OCI-LY1 (cell line): ENCODE results near the gene DZIP3.
"Not testable (repeated sequence)": the region's sequence is repeated elsewhere in the genome, so short reads cannot be mapped to it uniquely, and the experiment has no call there.

Experiments
- H2AFZ ChIP-seq: fragments of 200-600 bp; sonication (generic), shearing (Covaris generic); 2 replicates; pipeline ENCODE4 v1.6.0; 2014; ENCODE audit warnings: antibody characterized with exemption, mild to moderate bottlenecking, low read length
- H3F3A ChIP-seq: fragments of 200-600 bp; sonication (generic), shearing (Covaris generic); 2 replicates; pipeline ENCODE4 v1.6.0; 2014; ENCODE audit warnings: mild to moderate bottlenecking, antibody characterized with exemption, low read length, moderate library complexity; ENCODE audit not compliant: insufficient read depth
- H3K27ac ChIP-seq: fragments of 200-600 bp; sonication (generic); 2 replicates; pipeline ENCODE4 v1.5.1; 2014; ENCODE audit warnings: low read length, mixed run types, mild to moderate bottlenecking, low read depth; ENCODE audit not compliant: poor library complexity, severe bottlenecking
- H3K27me3 ChIP-seq: fragments of 200-600 bp; sonication (generic); 2 replicates; pipeline ENCODE4 v1.6.0; 2014; ENCODE audit warnings: antibody characterized with exemption, mild to moderate bottlenecking, low read length, moderate library complexity; ENCODE audit not compliant: insufficient read depth
- H3K36me3 ChIP-seq: fragments of 200-600 bp; sonication (generic); 2 replicates; pipeline ENCODE4 v1.6.1; 2014; ENCODE audit warnings: mild to moderate bottlenecking, antibody characterized with exemption, low read length, moderate library complexity, mixed read lengths; ENCODE audit not compliant: insufficient read depth
- H3K4me1 ChIP-seq: fragments of 200-600 bp; sonication (generic); 2 replicates; pipeline ENCODE4 v1.5.1; 2014; ENCODE audit warnings: mild to moderate bottlenecking, low read length, moderate library complexity; ENCODE audit not compliant: insufficient read depth, severe bottlenecking
- H3K4me2 ChIP-seq: fragments of 200-600 bp; sonication (generic), shearing (Covaris generic); 2 replicates; pipeline ENCODE4 v1.6.1; 2014; ENCODE audit warnings: low read length
- H3K4me3 ChIP-seq: fragments of 200-600 bp; sonication (generic); 2 replicates; pipeline ENCODE4 v1.5.1; 2014; ENCODE audit warnings: low read length, low read depth, mild to moderate bottlenecking, mixed read lengths; ENCODE audit not compliant: poor library complexity, severe bottlenecking
- H3K79me2 ChIP-seq: fragments of 200-600 bp; shearing (Covaris generic); 2 replicates; pipeline ENCODE4 v1.6.1; 2016; ENCODE audit warnings: mixed run types, low read length, mixed read lengths; ENCODE audit not compliant: insufficient read depth
- H3K9ac ChIP-seq: fragments of 200-600 bp; sonication (generic), shearing (Covaris generic); 2 replicates; pipeline ENCODE4 v1.6.1; 2014; ENCODE audit warnings: mild to moderate bottlenecking, low read length, mixed read lengths
- H3K9me2 ChIP-seq: fragments of 200-600 bp; sonication (generic), shearing (Covaris generic); 2 replicates; pipeline ENCODE4 v1.6.1; 2014; ENCODE audit warnings: low read depth, mild to moderate bottlenecking, low read length, mixed read lengths
- H3K9me3 ChIP-seq: fragments of 200-600 bp; shearing (Covaris generic); 2 replicates; pipeline ENCODE4 v1.6.1; 2014; ENCODE audit warnings: low read length, mixed read lengths
- H4K20me1 ChIP-seq: fragments of 200-600 bp; sonication (generic), shearing (Covaris generic); 2 replicates; pipeline ENCODE4 v1.6.0; 2016; ENCODE audit warnings: mild to moderate bottlenecking, low read length; ENCODE audit not compliant: insufficient read depth
- EZH2 ChIP-seq: fragments of 200-600 bp; sonication (generic), shearing (Covaris generic); IDR thresholded peaks from 2 replicates; pipeline ENCODE4 v1.8.0; 2017; ENCODE audit warnings: borderline replicate concordance, mixed run types, mild to moderate bottlenecking, antibody characterized with exemption, low read length, moderate library complexity, mixed read lengths
- TF ChIP-seq, protein P1 (sequence below): fragments of 200-600 bp; sonication (generic), shearing (Covaris generic); IDR thresholded peaks from 2 replicates; pipeline ENCODE4 v1.5.1; 2017; ENCODE audit warnings: mild to moderate bottlenecking, antibody characterized with exemption, low read length, moderate library complexity, mixed read lengths

DZIP3 gene

DNA sequence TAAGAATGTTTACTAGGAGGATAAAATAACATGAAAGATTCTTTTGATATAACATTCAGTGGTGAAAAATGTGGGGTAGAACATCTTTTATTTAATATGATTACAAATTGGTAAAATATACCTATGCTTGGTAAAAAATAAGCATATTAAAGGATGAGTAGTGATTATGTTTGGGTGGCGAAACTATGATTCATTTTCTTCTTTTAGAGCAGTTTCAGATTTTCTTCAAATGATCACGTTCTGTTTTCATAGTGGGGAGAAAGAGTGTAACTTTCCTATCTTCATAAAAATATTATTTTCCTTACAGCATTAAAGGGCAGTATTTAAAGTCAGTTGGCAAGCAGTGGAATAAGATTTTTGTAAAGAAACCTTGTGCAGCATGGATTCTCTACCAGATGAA is 15.5 kb downstream of the DZIP3 start:
- Histone ChIP-seq H3K9me2 (no peaks in the 10 kb centered on the region), H4K20me1 (no peaks in the 10 kb centered on the region), H3F3A (no peaks in the 10 kb centered on the region), H3K36me3 (peaks cover 17% of the 10 kb centered on the region), H3K79me2 (no peaks in the 10 kb centered on the region), H3K4me3 (no peak overlapping the region), H3K9me3 (0 out of 2 replicates have a peak, but pooled peaks cover 4% of the 10 kb centered on the region), H3K4me2 (no peak overlapping the region), H3K4me1 (peaks cover 20% of the 10 kb centered on the region), H2AFZ (no peak overlapping the region), H3K27me3 (no peaks in the 10 kb centered on the region), H3K9ac (no peak overlapping the region), H3K27ac (no peak overlapping the region)
- TF ChIP-seq EZH2, result no peak
- TF ChIP-seq, protein P1, sequence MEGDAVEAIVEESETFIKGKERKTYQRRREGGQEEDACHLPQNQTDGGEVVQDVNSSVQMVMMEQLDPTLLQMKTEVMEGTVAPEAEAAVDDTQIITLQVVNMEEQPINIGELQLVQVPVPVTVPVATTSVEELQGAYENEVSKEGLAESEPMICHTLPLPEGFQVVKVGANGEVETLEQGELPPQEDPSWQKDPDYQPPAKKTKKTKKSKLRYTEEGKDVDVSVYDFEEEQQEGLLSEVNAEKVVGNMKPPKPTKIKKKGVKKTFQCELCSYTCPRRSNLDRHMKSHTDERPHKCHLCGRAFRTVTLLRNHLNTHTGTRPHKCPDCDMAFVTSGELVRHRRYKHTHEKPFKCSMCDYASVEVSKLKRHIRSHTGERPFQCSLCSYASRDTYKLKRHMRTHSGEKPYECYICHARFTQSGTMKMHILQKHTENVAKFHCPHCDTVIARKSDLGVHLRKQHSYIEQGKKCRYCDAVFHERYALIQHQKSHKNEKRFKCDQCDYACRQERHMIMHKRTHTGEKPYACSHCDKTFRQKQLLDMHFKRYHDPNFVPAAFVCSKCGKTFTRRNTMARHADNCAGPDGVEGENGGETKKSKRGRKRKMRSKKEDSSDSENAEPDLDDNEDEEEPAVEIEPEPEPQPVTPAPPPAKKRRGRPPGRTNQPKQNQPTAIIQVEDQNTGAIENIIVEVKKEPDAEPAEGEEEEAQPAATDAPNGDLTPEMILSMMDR, result no peak

DNA sequence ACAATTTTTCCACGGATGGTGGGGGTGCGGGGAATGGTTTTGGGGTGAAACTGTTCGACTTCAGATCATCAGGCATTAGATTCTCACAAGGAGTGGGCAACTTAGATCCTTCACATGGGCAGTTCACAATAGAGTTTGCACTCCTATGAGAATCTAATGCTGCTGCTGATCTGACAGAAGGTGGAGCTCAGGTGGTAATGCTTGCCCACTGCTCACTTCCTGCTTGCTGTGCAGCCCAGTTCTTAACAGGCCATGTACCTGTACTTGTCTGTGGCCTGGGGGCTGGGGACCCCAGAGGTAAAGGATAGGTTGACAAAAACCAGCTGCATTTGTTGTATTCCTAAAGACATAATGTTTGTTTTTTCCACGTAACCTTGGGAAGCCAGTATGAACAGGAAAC is 16.0 kb downstream of the DZIP3 start:
- H2AFZ ChIP-seq, result no peak overlapping the region
- H3K4me1 ChIP-seq, result peaks cover 20% of the 10 kb centered on the region
- H3K79me2 ChIP-seq, result no peaks in the 10 kb centered on the region
- no peaks in the 10 kb centered on the region for H3K9me2 ChIP-seq
- no peaks in the 10 kb centered on the region for H3K27me3 ChIP-seq
- H3K4me2 ChIP-seq, result no peak overlapping the region
- H3F3A ChIP-seq, result no peaks in the 10 kb centered on the region
- TF ChIP-seq EZH2, result no peak
- no peak overlapping the region for H3K4me3 ChIP-seq
- H4K20me1 ChIP-seq, result no peaks in the 10 kb centered on the region
- no peak overlapping the region for H3K27ac ChIP-seq
- 0 out of 2 replicates have a peak, but pooled peaks cover 4% of the 10 kb centered on the region for H3K9me3 ChIP-seq
- no peak overlapping the region for H3K9ac ChIP-seq
- H3K36me3 ChIP-seq, result peaks cover 13% of the 10 kb centered on the region

DNA sequence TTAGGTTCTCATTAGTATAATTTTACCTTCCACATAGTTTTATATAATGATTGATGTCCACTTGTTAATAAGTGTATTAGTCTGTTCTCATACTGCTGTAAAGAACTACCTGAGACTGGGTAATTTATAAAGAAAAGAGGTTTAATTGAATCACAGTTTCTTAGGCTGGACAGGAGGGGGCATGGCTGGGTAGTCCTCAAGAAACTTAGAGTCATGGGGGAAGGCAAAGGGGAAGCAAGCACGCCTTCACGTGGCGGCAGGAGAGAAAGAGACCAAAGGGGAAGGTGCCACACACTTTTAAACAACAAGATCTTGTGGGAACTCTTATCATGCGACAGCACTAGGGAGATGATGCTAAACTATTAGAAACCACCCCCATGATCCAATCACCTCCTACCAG is 19.2 kb downstream of the DZIP3 start:
- Histone ChIP-seq H4K20me1 (no peaks in the 10 kb centered on the region), H3K9ac (no peak overlapping the region), H3K4me3 (no peak overlapping the region), H3F3A (no peaks in the 10 kb centered on the region), H3K4me1 (peaks cover 4% of the 10 kb centered on the region), H2AFZ (no peak overlapping the region), H3K27me3 (no peaks in the 10 kb centered on the region), H3K79me2 (no peaks in the 10 kb centered on the region), H3K4me2 (no peak overlapping the region), H3K36me3 (0 out of 2 replicates have a peak, but pooled peaks cover 6% of the 10 kb centered on the region), H3K9me3 (no peaks in the 10 kb centered on the region), H3K9me2 (no peaks in the 10 kb centered on the region), H3K27ac (no peak overlapping the region)
- TF ChIP-seq, protein P1, result peak; percentile 36; the same call in 1 of the 2 replicates
- TF ChIP-seq EZH2, result no peak

DNA sequence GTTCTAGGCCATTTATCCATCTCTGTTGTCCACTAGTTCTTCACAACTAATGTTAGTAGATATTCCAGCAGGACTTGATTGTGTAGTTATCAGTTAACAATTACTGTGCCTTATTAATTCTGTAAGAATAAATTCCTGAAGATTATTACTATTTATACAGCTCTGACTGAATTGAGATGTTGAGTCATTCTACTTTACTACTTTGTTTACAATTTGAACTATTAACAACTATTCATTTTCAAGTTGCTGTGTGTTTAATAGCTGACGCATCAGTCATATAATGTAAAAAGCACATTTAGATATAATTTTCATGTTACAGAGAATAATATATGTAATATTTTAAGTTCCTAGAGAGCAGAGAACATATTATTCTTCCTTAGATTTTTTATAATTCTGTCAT is 21.1 kb downstream of the DZIP3 start:
- Histone ChIP-seq H3K36me3 (0 out of 2 replicates have a peak, but pooled peaks cover 6% of the 10 kb centered on the region), H3K9me3 (no peaks in the 10 kb centered on the region), H3F3A (no peaks in the 10 kb centered on the region), H3K9me2 (no peaks in the 10 kb centered on the region), H4K20me1 (no peaks in the 10 kb centered on the region), H3K27ac (no peak overlapping the region), H3K27me3 (no peaks in the 10 kb centered on the region), H2AFZ (no peak overlapping the region), H3K4me1 (no peaks in the 10 kb centered on the region), H3K4me3 (no peak overlapping the region), H3K9ac (no peak overlapping the region), H3K79me2 (no peaks in the 10 kb centered on the region), H3K4me2 (no peak overlapping the region)
- no peak for TF ChIP-seq EZH2
- TF ChIP-seq, protein P1, result no peak

DNA sequence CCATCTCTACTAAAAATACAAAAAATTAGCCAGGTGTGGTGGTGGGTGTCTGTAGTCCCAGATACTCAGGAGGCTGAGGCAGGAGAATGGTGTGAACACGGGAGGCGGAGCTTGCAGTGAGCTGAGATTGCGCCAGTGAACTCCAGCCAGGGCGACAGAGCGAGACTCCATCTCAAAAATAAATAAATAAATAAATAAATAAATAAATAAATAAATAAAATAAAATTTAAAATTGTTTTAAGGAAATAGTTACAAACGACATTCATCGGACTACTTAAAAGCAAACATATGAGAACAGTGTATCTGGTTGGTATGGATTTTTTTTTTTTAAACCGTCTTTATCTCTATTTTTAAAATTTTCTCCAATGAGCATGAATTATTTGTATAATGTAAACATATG is 26.6 kb downstream of the DZIP3 start:
- H3K27ac ChIP-seq, H3K4me1 ChIP-seq, H2AFZ ChIP-seq, H3K4me3 ChIP-seq, H3K4me2 ChIP-seq, H4K20me1 ChIP-seq, H3K9me2 ChIP-seq, H3K9ac ChIP-seq, H3F3A ChIP-seq, H3K9me3 ChIP-seq, H3K27me3 ChIP-seq, H3K36me3 ChIP-seq, H3K79me2 ChIP-seq: not testable (repeated sequence)
